B cell (primary cell): ENCODE results near the gene DMXL1.

Experiments used
- EZH2 ChIP-seq: IDR thresholded peaks from 2 replicates; pipeline ENCODE4 v1.6.1; 2012; ENCODE audit warnings: borderline replicate concordance, low read depth, mild to moderate bottlenecking, moderate library complexity, low read length; ENCODE audit not compliant: insufficient read depth, poor library complexity, severe bottlenecking
- TF ChIP-seq, protein P1 (sequence below): fragments of 200-600 bp; IDR thresholded peaks from one replicate; pipeline ENCODE4 v1.8.0; 2022; ENCODE audit warnings: antibody characterized with exemption, mild to moderate bottlenecking

DNA sequence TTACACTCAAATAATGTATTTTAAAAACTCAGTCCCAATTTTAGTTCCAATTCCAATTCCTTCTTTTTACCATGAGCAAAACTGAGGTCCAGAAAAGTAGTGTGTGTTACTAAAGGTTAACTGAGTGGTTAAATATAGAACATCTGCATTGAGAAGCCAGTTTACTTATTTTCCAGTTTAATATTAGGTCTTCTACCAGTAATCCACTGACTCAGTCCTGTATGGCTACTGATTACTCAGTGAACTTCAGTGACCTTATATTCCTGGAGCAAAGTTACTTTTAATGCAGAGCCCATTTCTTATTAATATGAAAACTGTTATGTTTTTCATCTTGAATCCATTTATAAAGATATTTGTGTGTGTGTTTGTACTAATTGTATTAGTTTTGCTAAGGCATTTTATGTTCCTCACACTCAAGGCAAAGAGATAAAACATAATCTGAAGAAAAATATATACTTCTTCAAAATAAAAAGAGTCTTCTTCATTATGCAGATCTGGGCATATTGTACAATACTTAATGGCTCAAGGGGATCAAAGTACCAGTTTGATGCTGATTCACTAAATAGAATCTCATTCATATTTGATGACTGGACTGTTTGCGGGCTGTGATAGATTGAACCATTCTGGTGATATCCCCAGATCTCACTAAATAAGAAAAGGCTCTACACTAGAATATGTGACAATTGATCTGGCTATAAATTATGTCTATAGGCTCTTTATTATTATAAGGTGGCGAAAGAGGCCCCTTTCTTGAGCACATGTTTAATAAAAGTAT is 60.8 kb downstream of the DMXL1 start:
- TF ChIP-seq, protein P1, sequence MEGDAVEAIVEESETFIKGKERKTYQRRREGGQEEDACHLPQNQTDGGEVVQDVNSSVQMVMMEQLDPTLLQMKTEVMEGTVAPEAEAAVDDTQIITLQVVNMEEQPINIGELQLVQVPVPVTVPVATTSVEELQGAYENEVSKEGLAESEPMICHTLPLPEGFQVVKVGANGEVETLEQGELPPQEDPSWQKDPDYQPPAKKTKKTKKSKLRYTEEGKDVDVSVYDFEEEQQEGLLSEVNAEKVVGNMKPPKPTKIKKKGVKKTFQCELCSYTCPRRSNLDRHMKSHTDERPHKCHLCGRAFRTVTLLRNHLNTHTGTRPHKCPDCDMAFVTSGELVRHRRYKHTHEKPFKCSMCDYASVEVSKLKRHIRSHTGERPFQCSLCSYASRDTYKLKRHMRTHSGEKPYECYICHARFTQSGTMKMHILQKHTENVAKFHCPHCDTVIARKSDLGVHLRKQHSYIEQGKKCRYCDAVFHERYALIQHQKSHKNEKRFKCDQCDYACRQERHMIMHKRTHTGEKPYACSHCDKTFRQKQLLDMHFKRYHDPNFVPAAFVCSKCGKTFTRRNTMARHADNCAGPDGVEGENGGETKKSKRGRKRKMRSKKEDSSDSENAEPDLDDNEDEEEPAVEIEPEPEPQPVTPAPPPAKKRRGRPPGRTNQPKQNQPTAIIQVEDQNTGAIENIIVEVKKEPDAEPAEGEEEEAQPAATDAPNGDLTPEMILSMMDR = no peak
- no peak for TF ChIP-seq EZH2
